ENCODE measurements around the gene ENTPD5.
"Not testable (repeated sequence)": the region's sequence is repeated elsewhere in the genome, so short reads cannot be mapped to it uniquely, and the experiment has no call there.

Gene ENTPD5

DNA sequence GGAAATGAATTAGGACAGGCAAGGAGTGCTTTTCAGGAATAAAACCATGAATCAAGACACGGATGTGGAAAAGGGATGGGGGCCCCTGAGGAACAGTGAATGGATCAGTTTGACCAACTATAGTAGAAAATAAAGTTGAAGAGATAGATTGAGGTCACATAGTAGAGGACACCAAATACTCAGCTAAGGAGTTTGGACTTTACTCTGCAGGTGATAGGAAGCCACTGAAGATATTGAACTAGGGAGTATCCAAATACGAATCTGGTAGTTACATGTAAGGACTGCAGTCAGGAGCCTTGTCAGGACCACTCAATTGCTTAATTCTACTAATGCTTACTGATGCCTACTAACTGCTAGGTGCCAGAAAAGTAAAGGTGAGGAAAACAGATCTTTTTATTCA, 20.4 kb downstream of the ENTPD5 start:
- no peak overlapping the region for H3K27ac ChIP-seq (ENCODE audit: low read depth, low read length)
- no peaks in the 10 kb centered on the region for H3K4me1 ChIP-seq (ENCODE audit: control insufficient read depth, insufficient read depth, low read length)
- no peak overlapping the region for H3K4me3 ChIP-seq (ENCODE audit: low read depth, low read length)

DNA sequence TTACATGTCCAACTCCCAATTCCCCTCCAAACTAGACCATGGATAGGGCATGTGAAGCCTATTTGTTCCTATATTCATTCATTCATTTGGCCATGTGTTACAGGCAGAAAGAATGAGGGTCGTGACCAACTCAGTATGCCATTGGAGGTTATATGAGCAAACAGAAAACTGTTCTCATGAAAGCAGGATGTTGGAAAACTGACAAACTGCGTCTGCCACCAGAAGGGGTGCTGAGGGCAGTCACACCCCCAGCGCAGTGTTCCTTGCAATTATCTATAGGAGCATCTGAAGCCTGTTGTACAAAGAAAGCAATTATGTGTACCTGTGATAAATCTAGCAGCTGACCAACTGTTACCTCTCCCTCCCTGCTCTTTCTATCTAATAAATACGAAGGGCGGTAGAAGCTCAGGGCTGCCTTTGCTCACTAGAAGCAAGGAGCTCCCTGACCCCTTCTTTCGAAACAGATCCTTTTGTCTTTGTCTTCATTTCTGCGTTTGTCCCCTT, 21.1 kb downstream of the ENTPD5 start:
- Histone ChIP-seq H3K27ac (ENCODE audit: low read depth, low read length) (no peak overlapping the region), H3K27me3 (ENCODE audit: control insufficient read depth, insufficient read depth, low read length) (no peaks in the 10 kb centered on the region), H3K9ac (ENCODE audit: low read depth, low read length) (no peak overlapping the region), H3K9me3 (ENCODE audit: control insufficient read depth, insufficient read depth, low read length) (no peaks in the 10 kb centered on the region), H3K36me3 (ENCODE audit: control insufficient read depth, insufficient read depth, low read length) (peaks cover 5% of the 10 kb centered on the region), H3K4me3 (ENCODE audit: low read depth, low read length) (no peak overlapping the region), H3K4me1 (ENCODE audit: control insufficient read depth, insufficient read depth, low read length) (no peaks in the 10 kb centered on the region)

More for the DNA sequence above, 20.4 kb downstream of the ENTPD5 start:
- H3K9ac ChIP-seq (ENCODE audit: low read depth, low read length) = no peak overlapping the region
- H3K9me3 ChIP-seq (ENCODE audit: control insufficient read depth, insufficient read depth, low read length) = no peaks in the 10 kb centered on the region
- H3K36me3 ChIP-seq (ENCODE audit: control insufficient read depth, insufficient read depth, low read length) = peaks cover 7% of the 10 kb centered on the region
- H3K27me3 ChIP-seq (ENCODE audit: control insufficient read depth, insufficient read depth, low read length) = no peaks in the 10 kb centered on the region

DNA sequence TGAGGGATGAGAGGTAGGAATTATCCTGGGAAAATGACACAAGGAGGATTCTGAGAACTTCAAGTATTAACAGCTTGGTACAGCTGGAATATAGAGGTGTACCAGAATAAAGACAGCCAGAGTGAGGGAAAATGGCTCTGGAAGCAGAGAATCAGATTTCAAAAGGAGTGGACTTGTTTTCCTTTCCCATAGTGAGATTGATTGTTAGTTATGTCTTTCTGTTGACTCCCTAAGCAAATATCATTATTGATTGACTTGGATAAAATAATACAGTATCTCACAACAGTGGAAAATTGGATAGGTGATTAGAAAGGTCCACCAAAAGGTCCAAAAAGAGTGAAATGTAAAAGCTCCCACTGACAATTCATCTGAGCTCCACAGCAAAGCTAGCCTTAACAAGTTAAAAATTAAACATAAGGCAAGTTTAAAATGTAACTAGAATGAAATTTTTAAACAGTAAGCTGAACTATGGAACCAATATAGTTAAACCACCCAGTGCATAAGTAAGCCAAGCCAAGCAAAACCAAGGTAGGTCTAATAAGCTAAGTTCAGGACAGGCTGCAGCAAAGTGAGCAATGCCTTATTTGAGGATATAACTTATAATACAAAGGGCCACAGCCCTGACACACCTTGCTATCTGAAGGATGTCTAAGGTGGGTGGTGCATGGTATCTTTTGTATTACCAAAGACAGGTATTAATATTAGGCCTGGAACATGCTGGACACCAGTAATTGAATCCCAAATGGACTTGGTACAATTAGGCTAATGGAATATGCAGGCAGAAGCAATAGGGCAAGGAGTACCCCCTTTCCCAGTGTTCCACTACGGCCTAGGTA, 21.8 kb downstream of the ENTPD5 start:
- Histone ChIP-seq H3K4me3 (ENCODE audit: low read depth, low read length) (no peak overlapping the region), H3K27me3 (ENCODE audit: control insufficient read depth, insufficient read depth, low read length) (no peaks in the 10 kb centered on the region)

DNA sequence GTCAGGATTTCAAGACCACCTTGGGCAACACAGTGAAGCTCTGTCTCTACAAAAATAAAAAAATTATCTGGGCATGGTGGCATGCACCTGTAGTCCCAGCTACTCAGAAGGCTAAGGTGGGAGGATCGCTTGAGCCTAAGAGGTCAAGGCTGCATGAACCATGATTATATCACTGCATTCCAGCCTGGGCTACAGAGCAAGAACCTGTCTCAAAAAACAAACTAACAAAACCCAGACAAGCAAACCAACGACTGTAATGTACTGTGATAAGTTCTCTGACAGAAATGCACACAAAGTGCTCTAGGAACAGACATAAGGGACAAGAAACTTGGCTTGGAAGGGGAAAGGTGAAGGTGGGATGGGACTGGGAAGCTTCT, 22.4 kb downstream of the ENTPD5 start:
- Histone ChIP-seq H3K9ac (ENCODE audit: low read depth, low read length) (no peak overlapping the region), H3K4me3 (ENCODE audit: low read depth, low read length) (no peak overlapping the region), H3K4me1 (ENCODE audit: control insufficient read depth, insufficient read depth, low read length) (no peaks in the 10 kb centered on the region), H3K27me3 (ENCODE audit: control insufficient read depth, insufficient read depth, low read length) (no peaks in the 10 kb centered on the region), H3K27ac (ENCODE audit: low read depth, low read length) (no peak overlapping the region), H3K9me3 (ENCODE audit: control insufficient read depth, insufficient read depth, low read length) (no peaks in the 10 kb centered on the region), H3K36me3 (ENCODE audit: control insufficient read depth, insufficient read depth, low read length) (peaks cover 6% of the 10 kb centered on the region)

More for the DNA sequence above, 21.8 kb downstream of the ENTPD5 start:
- Histone ChIP-seq H3K9ac (ENCODE audit: low read depth, low read length) (no peak overlapping the region), H3K4me1 (ENCODE audit: control insufficient read depth, insufficient read depth, low read length) (no peaks in the 10 kb centered on the region), H3K36me3 (ENCODE audit: control insufficient read depth, insufficient read depth, low read length) (peaks cover 6% of the 10 kb centered on the region), H3K27ac (ENCODE audit: low read depth, low read length) (no peak overlapping the region), H3K9me3 (ENCODE audit: control insufficient read depth, insufficient read depth, low read length) (no peaks in the 10 kb centered on the region)

DNA sequence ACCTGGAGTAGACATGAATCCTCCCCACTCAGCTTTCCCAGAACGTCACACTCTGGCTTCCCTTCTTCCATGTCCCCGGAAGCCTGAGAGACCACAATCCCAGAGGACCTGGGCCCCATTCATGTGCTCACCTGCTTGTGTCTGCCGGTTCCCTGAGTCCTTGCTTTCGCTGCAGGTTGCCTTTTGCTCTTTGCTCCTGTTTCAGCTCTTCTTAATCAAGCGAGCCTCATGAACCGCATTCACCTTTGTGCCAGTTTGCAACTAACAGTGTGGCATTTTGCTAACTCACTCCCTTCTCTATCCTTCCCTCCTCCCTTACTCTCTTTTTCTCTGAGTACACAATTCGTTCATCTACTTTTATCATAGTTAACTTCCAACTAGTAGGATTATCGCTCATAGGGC, 23.1 kb downstream of the ENTPD5 start:
- Histone ChIP-seq H3K4me1 (ENCODE audit: control insufficient read depth, insufficient read depth, low read length) (no peaks in the 10 kb centered on the region), H3K9me3 (ENCODE audit: control insufficient read depth, insufficient read depth, low read length) (no peaks in the 10 kb centered on the region), H3K27ac (ENCODE audit: low read depth, low read length) (no peak overlapping the region), H3K27me3 (ENCODE audit: control insufficient read depth, insufficient read depth, low read length) (no peaks in the 10 kb centered on the region), H3K36me3 (ENCODE audit: control insufficient read depth, insufficient read depth, low read length) (peaks cover 6% of the 10 kb centered on the region), H3K9ac (ENCODE audit: low read depth, low read length) (no peak overlapping the region), H3K4me3 (ENCODE audit: low read depth, low read length) (no peak overlapping the region)

DNA sequence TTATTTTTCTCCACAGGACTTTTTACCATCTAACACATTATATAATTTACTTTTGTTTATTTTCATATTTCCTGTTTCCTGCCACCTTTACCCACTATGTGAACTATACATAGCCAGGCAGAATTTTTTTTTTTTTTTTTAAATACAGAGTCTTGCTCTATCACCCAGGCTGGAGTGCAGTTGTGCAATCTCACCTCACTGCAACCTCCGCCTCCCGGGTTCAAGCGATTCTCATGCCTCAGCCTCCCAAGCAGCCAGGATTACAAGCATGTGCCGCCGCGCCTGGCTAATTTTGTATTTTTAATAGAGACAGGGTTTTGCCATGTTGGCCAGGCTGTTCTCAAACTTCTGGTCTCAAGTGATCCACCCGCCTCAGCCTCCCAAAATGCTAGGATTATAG, 24.2 kb downstream of the ENTPD5 start:
- H3K4me3 ChIP-seq (ENCODE audit: low read depth, low read length); H3K36me3 ChIP-seq (ENCODE audit: control insufficient read depth, insufficient read depth, low read length); H3K27me3 ChIP-seq (ENCODE audit: control insufficient read depth, insufficient read depth, low read length); H3K27ac ChIP-seq (ENCODE audit: low read depth, low read length); H3K4me1 ChIP-seq (ENCODE audit: control insufficient read depth, insufficient read depth, low read length); H3K9ac ChIP-seq (ENCODE audit: low read depth, low read length); H3K9me3 ChIP-seq (ENCODE audit: control insufficient read depth, insufficient read depth, low read length): not testable (repeated sequence)

DNA sequence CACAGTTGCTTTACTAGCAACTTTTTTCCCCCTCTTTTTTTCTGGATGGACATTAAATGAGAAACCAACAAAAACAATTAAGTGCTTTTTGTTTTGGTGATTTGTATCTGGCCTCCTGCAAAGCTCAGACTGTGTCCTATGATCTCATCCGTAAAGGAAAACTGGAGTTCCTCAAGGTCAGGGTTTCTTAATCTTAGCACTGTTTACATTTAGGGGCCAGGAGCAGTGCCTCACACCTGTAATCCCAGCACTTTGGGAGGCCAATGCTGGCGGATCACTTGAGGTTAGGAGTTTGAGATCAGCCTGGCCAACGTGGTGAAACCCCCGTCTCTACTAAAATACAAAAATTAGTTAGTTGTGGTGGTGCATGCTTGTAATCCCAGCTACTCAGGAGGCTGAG, 28.0 kb downstream of the ENTPD5 start:
- no peaks in the 10 kb centered on the region for H3K27me3 ChIP-seq (ENCODE audit: control insufficient read depth, insufficient read depth, low read length)
- H3K27ac ChIP-seq (ENCODE audit: low read depth, low read length) = no peak overlapping the region
- peaks cover 15% of the 10 kb centered on the region for H3K36me3 ChIP-seq (ENCODE audit: control insufficient read depth, insufficient read depth, low read length)
- H3K4me1 ChIP-seq (ENCODE audit: control insufficient read depth, insufficient read depth, low read length) = no peaks in the 10 kb centered on the region
- no peaks in the 10 kb centered on the region for H3K9me3 ChIP-seq (ENCODE audit: control insufficient read depth, insufficient read depth, low read length)
- no peak overlapping the region for H3K4me3 ChIP-seq (ENCODE audit: low read depth, low read length)
- H3K9ac ChIP-seq (ENCODE audit: low read depth, low read length) = no peak overlapping the region

DNA sequence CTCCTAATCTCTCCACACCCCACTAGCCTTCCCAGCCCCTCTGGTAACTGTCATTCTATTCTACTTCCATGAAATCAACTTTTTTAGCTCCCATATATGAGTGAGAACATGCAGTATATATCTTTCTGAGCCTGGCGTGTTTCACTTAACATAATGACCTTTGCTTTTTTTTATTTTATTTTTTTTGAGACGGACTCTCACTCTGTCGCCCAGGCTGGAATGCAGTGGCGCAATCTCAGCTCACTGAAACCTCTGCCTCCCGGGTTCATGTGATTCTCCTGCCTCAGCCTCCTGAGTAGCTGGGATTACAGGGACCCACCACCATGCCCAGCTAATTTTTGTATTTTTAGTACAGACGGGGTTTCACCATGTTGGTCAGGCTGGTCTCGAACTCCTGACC, 30.4 kb downstream of the ENTPD5 start:
- H3K27me3 ChIP-seq (ENCODE audit: control insufficient read depth, insufficient read depth, low read length) = not testable (repeated sequence)

DNA sequence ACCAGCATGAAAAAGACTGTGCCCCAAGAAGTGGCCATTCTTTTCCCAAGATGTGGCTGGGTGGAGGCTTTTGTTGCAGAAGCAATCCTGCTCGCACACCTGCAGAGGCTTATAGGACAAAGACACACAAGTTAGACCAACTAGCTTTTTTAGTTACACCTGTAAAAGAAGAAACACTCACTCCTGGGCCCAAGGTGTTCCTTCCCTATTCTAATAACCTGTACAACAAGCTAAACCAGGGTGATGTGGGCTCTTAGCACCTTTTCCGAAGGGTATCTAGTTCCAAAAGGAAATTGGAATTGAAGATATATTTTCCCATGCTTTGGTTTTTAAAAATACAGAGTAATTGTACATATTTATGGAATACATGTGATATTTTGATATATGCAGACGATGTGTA, 31.0 kb downstream of the ENTPD5 start:
- Histone ChIP-seq H3K9ac (ENCODE audit: low read depth, low read length) (no peak overlapping the region), H3K36me3 (ENCODE audit: control insufficient read depth, insufficient read depth, low read length) (peaks cover 15% of the 10 kb centered on the region), H3K4me1 (ENCODE audit: control insufficient read depth, insufficient read depth, low read length) (no peaks in the 10 kb centered on the region), H3K27me3 (ENCODE audit: control insufficient read depth, insufficient read depth, low read length) (no peaks in the 10 kb centered on the region), H3K9me3 (ENCODE audit: control insufficient read depth, insufficient read depth, low read length) (no peaks in the 10 kb centered on the region), H3K27ac (ENCODE audit: low read depth, low read length) (no peak overlapping the region), H3K4me3 (ENCODE audit: low read depth, low read length) (no peak overlapping the region)

More for the DNA sequence above, 30.4 kb downstream of the ENTPD5 start:
- peaks cover 17% of the 10 kb centered on the region for H3K36me3 ChIP-seq (ENCODE audit: control insufficient read depth, insufficient read depth, low read length)
- H3K9me3 ChIP-seq (ENCODE audit: control insufficient read depth, insufficient read depth, low read length); H3K9ac ChIP-seq (ENCODE audit: low read depth, low read length); H3K4me1 ChIP-seq (ENCODE audit: control insufficient read depth, insufficient read depth, low read length); H3K27ac ChIP-seq (ENCODE audit: low read depth, low read length); H3K4me3 ChIP-seq (ENCODE audit: low read depth, low read length): not testable (repeated sequence)

DNA sequence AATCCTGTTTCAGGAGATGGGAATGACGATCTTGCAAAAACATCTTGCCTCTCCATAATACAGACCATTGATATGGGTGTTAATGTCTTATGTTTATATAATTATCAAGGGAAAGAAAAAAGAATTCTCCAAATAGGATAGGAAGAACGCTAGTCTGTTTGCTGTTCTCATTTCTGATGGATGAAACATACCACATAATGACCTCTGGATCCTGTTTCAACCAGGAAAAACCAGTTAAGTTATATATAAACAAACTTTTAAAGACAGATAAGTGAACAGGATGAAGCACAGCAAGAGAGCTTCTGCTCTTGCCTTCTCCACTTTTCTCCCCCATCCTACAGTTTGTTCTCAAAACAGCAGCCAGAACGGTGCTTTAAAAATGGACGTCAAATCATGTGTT, 41.2 kb downstream of the ENTPD5 start:
- H3K9me3 ChIP-seq (ENCODE audit: control insufficient read depth, insufficient read depth, low read length) = no peaks in the 10 kb centered on the region
- H3K36me3 ChIP-seq (ENCODE audit: control insufficient read depth, insufficient read depth, low read length) = peaks cover 8% of the 10 kb centered on the region; the same call in 1 of the 2 replicates
- H3K4me1 ChIP-seq (ENCODE audit: control insufficient read depth, insufficient read depth, low read length) = no peaks in the 10 kb centered on the region
- no peak overlapping the region for H3K27ac ChIP-seq (ENCODE audit: low read depth, low read length)
- H3K4me3 ChIP-seq (ENCODE audit: low read depth, low read length) = no peak overlapping the region
- H3K9ac ChIP-seq (ENCODE audit: low read depth, low read length) = no peak overlapping the region
- H3K27me3 ChIP-seq (ENCODE audit: control insufficient read depth, insufficient read depth, low read length) = no peaks in the 10 kb centered on the region

DNA sequence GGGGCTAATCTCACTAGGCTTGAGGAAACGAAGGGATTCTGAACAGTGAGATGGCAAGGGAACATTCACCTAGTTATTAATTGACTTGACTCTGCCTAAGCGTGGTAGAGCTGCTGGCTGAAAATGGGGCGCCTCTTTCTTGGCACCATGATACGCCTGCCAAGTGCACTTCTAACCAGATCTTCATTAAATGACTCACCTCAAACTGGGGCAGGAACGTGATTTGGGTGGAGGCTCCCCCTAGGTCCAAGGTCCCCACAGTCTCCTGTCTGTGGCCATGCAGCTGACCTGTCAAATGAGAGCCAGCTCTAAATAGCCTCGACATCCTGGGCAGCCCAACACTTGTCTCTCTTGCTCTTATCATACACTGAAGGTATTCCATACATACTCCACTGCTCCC, 43.0 kb downstream of the ENTPD5 start:
- H3K36me3 ChIP-seq (ENCODE audit: control insufficient read depth, insufficient read depth, low read length) = peaks cover 10% of the 10 kb centered on the region; the same call in 1 of the 2 replicates
- H3K27ac ChIP-seq (ENCODE audit: low read depth, low read length) = no peak overlapping the region
- no peaks in the 10 kb centered on the region for H3K9me3 ChIP-seq (ENCODE audit: control insufficient read depth, insufficient read depth, low read length)
- no peaks in the 10 kb centered on the region for H3K27me3 ChIP-seq (ENCODE audit: control insufficient read depth, insufficient read depth, low read length)
- no peaks in the 10 kb centered on the region for H3K4me1 ChIP-seq (ENCODE audit: control insufficient read depth, insufficient read depth, low read length)
- no peak overlapping the region for H3K4me3 ChIP-seq (ENCODE audit: low read depth, low read length)
- H3K9ac ChIP-seq (ENCODE audit: low read depth, low read length) = no peak overlapping the region
